H1 (cell line): Measurements from ENCODE around the gene BACE2. TPM values are rescaled to one million over a fixed set of nuclear protein-coding genes. Genes with fewer than 3 reads are reported as not detected.

Source experiments
- CTCF ChIA-PET: fragments of 300-600 bp; sonication (Branson Sonifier 250); formaldehyde crosslinking; loops from one replicate; lab custom pipeline; 2021; ENCODE audit not compliant: partially characterized antibody; lab: Charles Lee
- POLR2A ChIA-PET: fragments of 300-600 bp; sonication (Branson Sonifier 250); formaldehyde crosslinking; loops from one replicate; lab custom pipeline; 2021; ENCODE audit warnings: inconsistent platforms; ENCODE audit not compliant: partially characterized antibody; lab: Charles Lee
- DNase-seq, 2 experiments: peaks; one replicate each; pipeline versions ENCODE4 v3.0.0 to v3.0.0-alpha.2; 2010 to 2022; ENCODE audit warnings: low spot score in 2 of 2, low read depth in 1 of 2, mixed read lengths in 1 of 2
- FAIRE-seq: peaks from 2 replicates; lab custom pipeline; 2011; peaks lifted over from hg19 to GRCh38; lab: Jason Lieb, UNC
- H2AFZ ChIP-seq: 2 replicates; pipeline ENCODE4 v1.8.1; 2012; ENCODE audit warnings: low read length, inconsistent platforms
- H2AK5ac ChIP-seq: 2 replicates; pipeline ENCODE4 v1.6.1; 2013; ENCODE audit warnings: low read depth, low read length
- H2BK120ac ChIP-seq: replicated peaks from 2 replicates; pipeline ENCODE3; 2013; ENCODE audit warnings: low read depth, low read length, inconsistent platforms
- H2BK12ac ChIP-seq: 2 replicates; pipeline ENCODE4 v1.6.1; 2013; ENCODE audit warnings: low read depth, low read length
- H2BK15ac ChIP-seq: 2 replicates; pipeline ENCODE4 v1.6.1; 2013; ENCODE audit warnings: low read length
- H2BK20ac ChIP-seq: 2 replicates; pipeline ENCODE4 v1.6.1; 2013; ENCODE audit warnings: low read length
- H2BK5ac ChIP-seq: 2 replicates; pipeline ENCODE4 v1.6.1; 2013; ENCODE audit warnings: low read depth, low read length
- H3K14ac ChIP-seq: 2 replicates; pipeline ENCODE4 v1.6.1; 2013; ENCODE audit warnings: inconsistent platforms; ENCODE audit not compliant: insufficient read length
- H3K18ac ChIP-seq: 2 replicates; pipeline ENCODE4 v1.6.1; 2013; ENCODE audit warnings: low read length; ENCODE audit errors: extremely low read depth
- H3K23ac ChIP-seq: 2 replicates; pipeline ENCODE4 v1.6.1; 2013; ENCODE audit warnings: inconsistent platforms; ENCODE audit not compliant: insufficient read length
- H3K23me2 ChIP-seq: 2 replicates; pipeline ENCODE4 v1.6.1; 2013; ENCODE audit warnings: low read depth, low read length
- H3K27ac ChIP-seq: 2 replicates; pipeline ENCODE4 v1.6.1; 2011; ENCODE audit warnings: low read depth, low read length, inconsistent platforms
- H3K27me3 ChIP-seq, 4 experiments: replicated peaks in 1 of 4; 1 replicate in 1 of 4; 2 replicates in 3 of 4; pipeline versions ENCODE4 v1.6.1 to v1.8.1; 2011 to 2013; ENCODE audit warnings: low read length in 3 of 4, mild to moderate bottlenecking in 3 of 4, inconsistent platforms in 2 of 4, mixed read lengths in 2 of 4, moderate library complexity in 1 of 4; ENCODE audit not compliant: control insufficient read depth in 3 of 4, insufficient read depth in 3 of 4; ENCODE audit errors: extremely low read depth in 1 of 4
- H3K36me3 ChIP-seq, 4 experiments: 2 replicates each; pipeline versions ENCODE4 v1.6.1 to v1.8.1; 2011 to 2013; ENCODE audit warnings: mild to moderate bottlenecking in 4 of 4, low read length in 3 of 4, moderate library complexity in 2 of 4, control low read depth in 1 of 4, inconsistent platforms in 1 of 4; ENCODE audit not compliant: insufficient read depth in 4 of 4, control insufficient read depth in 2 of 4
- H3K4ac ChIP-seq: replicated peaks from 2 replicates; pipeline ENCODE3; 2013; ENCODE audit warnings: low read length, low read depth, mixed read lengths, inconsistent platforms; ENCODE audit not compliant: insufficient read length
- H3K4me1 ChIP-seq, 4 experiments: replicated peaks in 1 of 4; 1 replicate in 1 of 4; 2 replicates in 3 of 4; pipeline versions ENCODE4 v1.6.1 to v1.8.1; 2011 to 2013; ENCODE audit warnings: low read length in 3 of 4, inconsistent platforms in 2 of 4, mixed read lengths in 1 of 4; ENCODE audit not compliant: insufficient read depth in 4 of 4, control insufficient read depth in 3 of 4
- H3K4me2 ChIP-seq, 2 experiments: 2 replicates each; pipeline versions ENCODE4 v1.6.1 to v1.8.1; 2011 to 2013; ENCODE audit warnings: low read depth in 2 of 2, low read length in 2 of 2, control low read depth in 1 of 2, inconsistent platforms in 1 of 2, mild to moderate bottlenecking in 1 of 2; ENCODE audit not compliant: insufficient read depth in 1 of 2
- H3K4me3 ChIP-seq, 4 experiments: fragments of 200-600, 300-600 bp in 1 of 4; sonication (generic), shearing (Covaris generic), sonication (Bioruptor Twin) in 1 of 4; 2 replicates each; pipeline versions ENCODE4 v1.5.1 to v1.8.1; 2011 to 2016; ENCODE audit warnings: low read length in 4 of 4, low read depth in 3 of 4, control low read depth in 2 of 4, inconsistent platforms in 2 of 4, mild to moderate bottlenecking in 2 of 4, mixed read lengths in 1 of 4, moderate library complexity in 1 of 4; ENCODE audit not compliant: insufficient read depth in 2 of 4; ENCODE audit errors: extremely low read depth in 1 of 4
- H3K56ac ChIP-seq: replicated peaks from 2 replicates; pipeline ENCODE3; 2013; ENCODE audit warnings: low read depth, mild to moderate bottlenecking, mixed read lengths, low read length, inconsistent platforms; ENCODE audit not compliant: insufficient read length
- H3K79me1 ChIP-seq: 2 replicates; pipeline ENCODE4 v1.6.1; 2013; ENCODE audit warnings: low read depth, low read length, control low read depth
- H3K79me2 ChIP-seq, 2 experiments: 2 replicates each; pipeline versions ENCODE4 v1.6.1 to v1.8.1; 2012 to 2013; ENCODE audit warnings: low read length in 2 of 2, mild to moderate bottlenecking in 2 of 2, inconsistent platforms in 1 of 2; ENCODE audit not compliant: insufficient read depth in 2 of 2, control insufficient read depth in 1 of 2
- H3K9ac ChIP-seq, 4 experiments: replicated peaks in 1 of 4; 1 replicate in 1 of 4; 2 replicates in 3 of 4; pipeline versions ENCODE4 v1.6.1 to v1.8.1; 2011 to 2013; ENCODE audit warnings: low read depth in 3 of 4, low read length in 3 of 4, control low read depth in 2 of 4, mild to moderate bottlenecking in 2 of 4, moderate library complexity in 2 of 4, inconsistent platforms in 1 of 4; ENCODE audit errors: extremely low read depth in 1 of 4
- H3K9me3 ChIP-seq, 2 experiments: 2 replicates each; pipeline versions ENCODE4 v1.6.1 to v1.8.1; 2012 to 2013; ENCODE audit warnings: mild to moderate bottlenecking in 2 of 2, moderate library complexity in 2 of 2, control low read depth in 1 of 2, inconsistent platforms in 1 of 2, low read depth in 1 of 2, low read length in 1 of 2, mixed read lengths in 1 of 2; ENCODE audit not compliant: insufficient read depth in 2 of 2
- H4K20me1 ChIP-seq, 2 experiments: replicated peaks in 1 of 2; 2 replicates each; pipeline versions ENCODE3 to v1.8.1; 2011 to 2013; ENCODE audit warnings: inconsistent platforms in 2 of 2, low read length in 2 of 2, mild to moderate bottlenecking in 1 of 2; ENCODE audit not compliant: insufficient read depth in 2 of 2, control insufficient read depth in 1 of 2
- H4K5ac ChIP-seq: 2 replicates; pipeline ENCODE4 v1.6.1; 2013; ENCODE audit warnings: low read length, low read depth, mixed read lengths, inconsistent platforms; ENCODE audit not compliant: insufficient read length
- H4K8ac ChIP-seq: 2 replicates; pipeline ENCODE4 v1.8.0; 2013; ENCODE audit warnings: mild to moderate bottlenecking, moderate library complexity, low read length, inconsistent platforms; ENCODE audit not compliant: insufficient read depth; ENCODE audit errors: extremely low read depth
- H4K91ac ChIP-seq: replicated peaks from 2 replicates; pipeline ENCODE3; 2013; ENCODE audit warnings: low read length, mixed read lengths, inconsistent platforms; ENCODE audit not compliant: insufficient read length
- ATF3 ChIP-seq: IDR thresholded peaks from 2 replicates; pipeline ENCODE4 v1.6.1; 2011; ENCODE audit warnings: low read depth, mild to moderate bottlenecking, low read length; ENCODE audit not compliant: insufficient read depth
- BCL11A ChIP-seq, 2 experiments: IDR thresholded peaks; one replicate each; pipeline ENCODE4 v1.6.1; 2011; ENCODE audit warnings: low read depth in 2 of 2, low read length in 2 of 2, mild to moderate bottlenecking in 2 of 2
- GABPA ChIP-seq: IDR thresholded peaks from 2 replicates; pipeline ENCODE4 v1.6.1; 2011; ENCODE audit warnings: mild to moderate bottlenecking, low read length, moderate library complexity, borderline replicate concordance; ENCODE audit not compliant: insufficient read depth
- GTF2F1 ChIP-seq: IDR thresholded peaks from 2 replicates; pipeline ENCODE4 v1.6.1; 2012; ENCODE audit warnings: low read depth, low read length, improper control_type of control experiment, borderline replicate concordance
- HDAC6 ChIP-seq: IDR thresholded peaks from one replicate; pipeline ENCODE4 v1.7.1; 2012; ENCODE audit warnings: low read depth, mild to moderate bottlenecking, inconsistent platforms, low read length, moderate library complexity
- MAX ChIP-seq: IDR thresholded peaks from 2 replicates; pipeline ENCODE4 v1.6.1; 2012; ENCODE audit warnings: inconsistent platforms
- NRF1 ChIP-seq: IDR thresholded peaks from 2 replicates; pipeline ENCODE4 v1.6.1; 2011; ENCODE audit warnings: mild to moderate bottlenecking, low read depth, low read length, improper control_type of control experiment
- POU5F1 ChIP-seq: IDR thresholded peaks from 2 replicates; pipeline ENCODE4 v1.6.1; 2011; ENCODE audit warnings: low read depth, mild to moderate bottlenecking, low read length, moderate library complexity
- RXRA ChIP-seq: IDR thresholded peaks from 2 replicates; pipeline ENCODE4 v1.6.1; 2011; ENCODE audit warnings: low read depth, mild to moderate bottlenecking, low read length, moderate library complexity; ENCODE audit not compliant: insufficient read depth
- ZNF274 ChIP-seq: IDR thresholded peaks from 2 replicates; pipeline ENCODE4 v1.7.0; 2012; ENCODE audit warnings: low read length, borderline replicate concordance; ENCODE audit errors: extremely low read depth
- WGBS, 2 experiments: shearing (Covaris generic) in 1 of 2; methylation state at CpG; one replicate each; pipeline versions ENCODE4 v1.1.6 to v1.1.7; 2013 to 2015; ENCODE audit warnings: low lambda C conversion rate in 2 of 2, mixed read lengths in 2 of 2, inconsistent platforms in 1 of 2, low coverage in 1 of 2, missing lambda C conversion rate in 1 of 2; ENCODE audit not compliant: insufficient replicate concordance in 2 of 2, insufficient coverage in 1 of 2, insufficient read length in 1 of 2; ENCODE audit errors: extremely low coverage in 1 of 2, missing lambda C conversion rate in 1 of 2; 5-methylcytosine and 5-hydroxymethylcytosine counted together
- polyA plus RNA-seq, 7 experiments: library from polyadenylated mRNA; depleted of rRNA in 3 of 7; stranded (reverse) in 5 of 7; unstranded in 2 of 7; fragments of >200 nt in 5 of 7; fragments of 200-250 nt in 2 of 7; gene quantifications; 1 replicate in 5 of 7; 2 replicates in 1 of 7; 4 replicates in 1 of 7; pipeline versions ENCODE4 v1.2.1 to v1.2.3, GENCODE V29; 2011 to 2013; ENCODE audit warnings: missing spikeins in 2 of 7, mixed read lengths in 2 of 7
- total RNA-seq: library from RNA; stranded (reverse); fragmentation: NEBNext Ultra II Directional; extraction: Animal tissue kit (Norgen Biotek cat#: 25700); gene quantifications from 2 replicates; pipeline ENCODE4 v1.2.1, GENCODE V29; 2021

The BACE2 gene
- total and polyA plus RNA-seq, 2 of the 8 experiments (the other 6 are each of a cell fraction or from before 2014, with no cell fraction given), result 8.1 to 10.9 TPM

GRCh38 chr21:41295721-41296254 is 127.8 kb downstream of the BACE2 start:
- H4K20me1 ChIP-seq, result no peaks in the 10 kb centered on the region
- no peak overlapping the region for H2AK5ac ChIP-seq
- H3K27ac ChIP-seq, result no peak overlapping the region
- H3K9me3 ChIP-seq, result peaks cover 5 to 13% of the 10 kb centered on the region in 2 experiments
- H3K4me3 ChIP-seq, result no peak overlapping the region
- no peak overlapping the region for H2BK120ac ChIP-seq
- H3K4ac ChIP-seq, result no peak overlapping the region
- no peak overlapping the region for H3K4me2 ChIP-seq
- no peak overlapping the region for H3K9ac ChIP-seq
- no peaks in the 10 kb centered on the region for H3K79me2 ChIP-seq
- H2BK20ac ChIP-seq, result no peak overlapping the region
- H2AFZ ChIP-seq, result no peak overlapping the region
- WGBS, 2 experiments, result 92% methylated on average over 3 of the region's 4 CpGs; no CpG with 5 or more reads in 1 of the 2 experiments
- H3K56ac ChIP-seq, result no peak overlapping the region
- H2BK12ac ChIP-seq, result no peak overlapping the region
- H3K4me1 ChIP-seq, result no peaks in the 10 kb centered on the region
- no peak overlapping the region for H2BK15ac ChIP-seq
- no peak overlapping the region for H3K23ac ChIP-seq
- H3K18ac ChIP-seq, result no peak overlapping the region
- no peak overlapping the region for H2BK5ac ChIP-seq
- no peak overlapping the region for H4K91ac ChIP-seq
- FAIRE-seq (no peak), DNase-seq (no peak)
- ChIA-PET POLR2A (no interaction called here), CTCF (no interaction called here)
- H3K23me2 ChIP-seq, result no peaks in the 10 kb centered on the region
- H4K5ac ChIP-seq, result no peak overlapping the region
- no peaks in the 10 kb centered on the region; a peak in 1 of 7 replicates for H3K27me3 ChIP-seq
- H3K36me3 ChIP-seq, result no peaks in the 10 kb centered on the region
- no peak overlapping the region for H3K14ac ChIP-seq
- H3K79me1 ChIP-seq, result no peaks in the 10 kb centered on the region
- TF ChIP-seq POU5F1 (no peak), ZNF274 (no peak), RXRA (no peak), MAX (no peak), BCL11A (IDR thresholded peaks at IDR 0.05; ENCODE audit: low read depth in 2 of 2, low read length in 2 of 2) (no peak), NRF1 (no peak), GTF2F1 (no peak), ATF3 (no peak), GABPA (no peak), HDAC6 (no peak)
- TF ChIP-seq, all 59 proteins: peak for 0
- no peak overlapping the region for H4K8ac ChIP-seq
